Measurements from ENCODE around the gene KLHL25. TPM values are rescaled to one million over a fixed set of nuclear protein-coding genes. Genes with fewer than 3 reads are reported as not detected.

KLHL25 gene
- total and polyA plus RNA-seq, 2 experiments from 2014 or later = 10.9 to 18.0 TPM

DNA sequence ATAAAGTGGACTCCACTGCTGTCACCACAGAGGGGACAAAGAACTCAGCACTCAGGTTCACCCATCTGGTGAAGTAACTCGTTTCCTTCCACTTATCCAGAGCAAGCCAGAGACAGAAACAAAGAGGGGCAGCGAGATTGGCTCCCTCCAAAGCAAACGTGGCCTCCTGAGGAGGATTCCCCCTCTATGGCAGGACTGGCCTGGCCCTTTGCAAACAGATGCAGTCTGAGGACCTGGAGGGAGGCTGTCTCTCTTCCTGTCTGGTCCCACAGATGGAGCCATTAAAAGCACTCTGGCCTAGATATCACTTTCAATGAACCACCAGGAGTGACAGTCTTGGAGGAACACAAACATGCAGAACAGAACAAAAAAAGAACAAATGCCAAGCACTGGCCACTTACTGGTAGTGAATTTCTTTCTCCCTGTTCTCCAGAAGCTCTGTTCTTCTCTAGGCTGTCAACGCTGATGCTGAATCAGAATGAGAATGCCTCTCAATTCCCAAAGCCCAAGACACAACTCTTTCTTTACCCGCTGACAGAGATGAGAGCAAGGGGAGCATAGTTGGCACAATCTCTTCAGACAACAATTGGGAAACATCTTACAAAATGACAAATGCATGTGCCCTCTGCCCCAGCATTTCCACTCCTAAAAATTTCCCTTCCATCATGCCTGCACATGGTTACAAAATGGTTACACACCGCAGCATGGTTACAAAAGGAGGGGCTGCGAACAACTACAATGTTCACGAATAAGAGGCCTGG is 14.3 kb downstream of the KLHL25 start:
- Histone ChIP-seq H3K36me3 (no peaks in the 10 kb centered on the region), H3K27ac (peak overlapping the region; percentile 32), H3K27me3 (no peaks in the 10 kb centered on the region), H3K4me1 (ENCODE audit: low read depth) (peaks cover 30% of the 10 kb centered on the region), H3K9me3 (ENCODE audit: low read depth) (no peaks in the 10 kb centered on the region), H3K4me3 (no peak overlapping the region)
- TF ChIP-seq, protein P1, sequence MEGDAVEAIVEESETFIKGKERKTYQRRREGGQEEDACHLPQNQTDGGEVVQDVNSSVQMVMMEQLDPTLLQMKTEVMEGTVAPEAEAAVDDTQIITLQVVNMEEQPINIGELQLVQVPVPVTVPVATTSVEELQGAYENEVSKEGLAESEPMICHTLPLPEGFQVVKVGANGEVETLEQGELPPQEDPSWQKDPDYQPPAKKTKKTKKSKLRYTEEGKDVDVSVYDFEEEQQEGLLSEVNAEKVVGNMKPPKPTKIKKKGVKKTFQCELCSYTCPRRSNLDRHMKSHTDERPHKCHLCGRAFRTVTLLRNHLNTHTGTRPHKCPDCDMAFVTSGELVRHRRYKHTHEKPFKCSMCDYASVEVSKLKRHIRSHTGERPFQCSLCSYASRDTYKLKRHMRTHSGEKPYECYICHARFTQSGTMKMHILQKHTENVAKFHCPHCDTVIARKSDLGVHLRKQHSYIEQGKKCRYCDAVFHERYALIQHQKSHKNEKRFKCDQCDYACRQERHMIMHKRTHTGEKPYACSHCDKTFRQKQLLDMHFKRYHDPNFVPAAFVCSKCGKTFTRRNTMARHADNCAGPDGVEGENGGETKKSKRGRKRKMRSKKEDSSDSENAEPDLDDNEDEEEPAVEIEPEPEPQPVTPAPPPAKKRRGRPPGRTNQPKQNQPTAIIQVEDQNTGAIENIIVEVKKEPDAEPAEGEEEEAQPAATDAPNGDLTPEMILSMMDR (IDR thresholded peaks at IDR 0.05; ENCODE audit: low read depth, low read length) = no peak
- no peak for DNase-seq (ENCODE audit: low read depth in 1 of 2, low spot score in 1 of 2)

DNA sequence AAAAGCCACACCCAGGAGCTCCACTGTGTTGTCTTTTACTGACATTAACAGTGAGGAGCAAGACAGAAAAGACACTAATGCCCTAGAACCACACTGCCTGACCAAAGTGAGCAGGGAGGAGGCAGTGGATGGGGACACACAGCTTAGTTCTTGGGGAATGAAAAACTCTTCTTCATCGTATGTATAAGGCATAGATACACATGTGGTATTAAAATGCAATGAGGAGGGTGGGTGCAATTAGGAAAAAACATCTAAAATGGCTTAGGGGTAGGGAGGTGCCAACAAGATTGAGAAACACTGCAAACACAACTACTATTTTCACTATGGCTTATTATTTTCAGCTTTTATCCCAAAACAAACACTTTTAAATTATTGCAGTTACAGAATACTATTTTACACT is 15.5 kb downstream of the KLHL25 start:
- TF ChIP-seq, protein P1 (IDR thresholded peaks at IDR 0.05; ENCODE audit: low read depth, low read length) = no peak
- peaks cover 26% of the 10 kb centered on the region for H3K4me1 ChIP-seq (ENCODE audit: low read depth)
- no peak overlapping the region for H3K27ac ChIP-seq
- no peaks in the 10 kb centered on the region for H3K9me3 ChIP-seq (ENCODE audit: low read depth)
- no peak overlapping the region for H3K4me3 ChIP-seq
- DNase-seq (ENCODE audit: low read depth in 1 of 2, low spot score in 1 of 2) = no peak
- H3K27me3 ChIP-seq = no peaks in the 10 kb centered on the region
- no peaks in the 10 kb centered on the region for H3K36me3 ChIP-seq

- TF ChIP-seq, protein P1 (IDR thresholded peaks at IDR 0.05; ENCODE audit: low read depth, low read length) = no peak
- DNase-seq (ENCODE audit: low read depth in 1 of 2, low spot score in 1 of 2) = no peak
- Histone ChIP-seq H3K4me3 (no peak overlapping the region), H3K36me3 (no peaks in the 10 kb centered on the region), H3K27me3 (no peaks in the 10 kb centered on the region), H3K9me3 (ENCODE audit: low read depth) (no peaks in the 10 kb centered on the region), H3K4me1 (ENCODE audit: low read depth) (peaks cover 23% of the 10 kb centered on the region), H3K27ac (no peak overlapping the region)
Measured at GRCh38 chr15:85778107-85778776, 16.5 kb downstream of the KLHL25 start.

DNA sequence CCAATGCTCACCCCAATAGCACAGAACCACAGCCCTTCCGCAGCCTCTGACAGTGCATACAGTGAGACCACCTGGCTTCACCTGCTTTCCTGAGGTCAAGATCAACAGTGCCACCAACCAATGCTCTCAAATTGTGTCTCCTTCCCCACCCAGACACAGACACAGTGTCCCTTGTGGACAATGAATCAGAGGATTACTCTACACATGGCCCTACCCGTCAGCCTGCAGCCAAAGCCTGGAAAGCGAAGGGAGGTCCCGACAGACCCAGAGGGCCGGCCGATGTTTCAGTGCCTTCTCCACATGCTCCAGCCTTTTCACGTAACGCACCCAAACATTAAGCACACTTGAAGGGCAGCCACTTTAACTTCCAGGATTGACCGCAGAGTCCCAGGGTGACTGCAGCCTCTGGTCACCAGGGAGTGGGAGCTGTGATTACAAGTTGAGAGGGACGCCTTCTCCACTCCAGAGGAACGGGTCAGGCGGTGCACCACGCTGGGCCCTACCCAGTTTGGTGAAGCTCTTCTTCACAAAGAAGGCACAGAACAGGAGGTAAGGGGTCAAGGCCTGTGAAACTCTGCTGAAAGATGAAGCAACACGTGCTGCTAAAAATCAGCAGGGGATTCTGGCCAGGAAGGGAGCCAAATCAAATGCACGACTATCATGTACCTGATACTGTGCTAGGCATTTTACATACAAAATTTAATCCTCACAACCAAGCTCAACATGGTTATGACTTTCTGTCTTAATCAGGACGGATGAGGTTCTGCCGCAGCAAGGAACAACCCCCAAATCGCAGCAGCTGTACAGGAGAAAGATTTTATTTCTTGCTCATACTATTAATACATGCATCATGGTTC is 17.2 kb downstream of the KLHL25 start:
- TF ChIP-seq, protein P1 (IDR thresholded peaks at IDR 0.05; ENCODE audit: low read depth, low read length) = no peak
- no peak for DNase-seq (ENCODE audit: low read depth in 1 of 2, low spot score in 1 of 2)
- Histone ChIP-seq H3K4me1 (ENCODE audit: low read depth) (peaks cover 23% of the 10 kb centered on the region), H3K9me3 (ENCODE audit: low read depth) (no peaks in the 10 kb centered on the region), H3K27me3 (no peaks in the 10 kb centered on the region), H3K36me3 (no peaks in the 10 kb centered on the region), H3K4me3 (no peak overlapping the region), H3K27ac (no peak overlapping the region)

DNA sequence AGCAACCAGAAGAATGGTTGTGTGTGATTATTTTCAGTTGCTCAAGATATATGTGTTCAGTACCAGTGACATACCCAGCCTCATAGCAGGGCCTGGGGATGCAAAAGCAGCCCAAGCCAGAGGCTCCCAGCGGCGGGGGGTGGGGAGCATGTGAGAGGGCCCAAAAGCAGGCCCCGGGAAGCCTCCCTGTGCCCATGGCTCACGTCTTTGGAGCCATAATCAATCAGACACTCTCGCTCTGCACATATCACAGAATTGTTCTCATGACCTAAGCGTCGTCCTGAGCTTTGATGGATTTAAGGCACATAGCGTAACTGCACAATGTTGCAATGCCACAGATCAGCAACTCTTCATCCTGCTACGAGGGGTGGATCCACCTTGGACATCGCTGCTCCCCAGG is 20.8 kb downstream of the KLHL25 start:
- TF ChIP-seq, protein P1 (IDR thresholded peaks at IDR 0.05; ENCODE audit: low read depth, low read length) = no peak
- Histone ChIP-seq H3K27me3 (no peaks in the 10 kb centered on the region), H3K9me3 (ENCODE audit: low read depth) (no peaks in the 10 kb centered on the region), H3K27ac (no peak overlapping the region), H3K4me1 (ENCODE audit: low read depth) (no peaks in the 10 kb centered on the region), H3K4me3 (no peak overlapping the region), H3K36me3 (no peaks in the 10 kb centered on the region)
- DNase-seq (ENCODE audit: low read depth in 1 of 2, low spot score in 1 of 2) = no peak

All from cardiac muscle cell (in vitro differentiated cells and primary cell).